DMS 273 (cell line): ENCODE measurements around the gene SCIMP.
"Not testable (repeated sequence)": the region's sequence is repeated elsewhere in the genome, so short reads cannot be mapped to it uniquely, and the experiment has no call there.

Experiments used
- DNase-seq: peaks from one replicate; lab custom pipeline; 2025; ENCODE audit not compliant: unreplicated experiment; lab: John Stamatoyannopoulos, UW

SCIMP gene

GRCh38 chr17:5238333-5238732 lies 3.7 kb upstream of the SCIMP start:
- no peak for DNase-seq

DNA sequence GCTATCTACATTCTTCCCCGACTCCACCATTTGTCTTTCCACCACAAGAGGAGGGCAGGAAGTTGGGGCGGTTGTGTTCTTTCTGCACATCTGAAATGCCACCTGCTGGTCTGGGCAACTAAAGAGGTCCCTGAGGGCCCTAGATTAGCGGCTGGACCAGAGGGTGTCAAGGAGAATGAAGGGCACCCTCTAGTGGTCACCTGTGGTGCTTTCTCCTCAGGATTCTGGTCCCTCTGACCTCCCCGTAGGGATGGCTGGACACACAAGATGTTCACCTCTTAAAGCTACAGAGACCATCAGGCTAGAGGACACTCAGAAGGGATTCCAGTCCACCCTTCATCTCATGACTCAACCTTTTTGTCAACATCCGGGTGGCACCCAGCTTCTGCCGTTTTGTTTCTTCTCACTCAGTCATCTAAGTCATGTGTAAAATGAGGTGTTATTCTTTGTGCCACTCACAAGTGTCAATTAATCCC lies 2.9 kb upstream of the SCIMP start:
- peak; percentile 68 for DNase-seq

- DNase-seq, result no peak
Measured at GRCh38 chr17:5236938-5237540, 2.4 kb upstream of the SCIMP start.

- not testable (repeated sequence) for DNase-seq
Measured at GRCh38 chr17:5233492-5233891, 1.2 kb downstream of the SCIMP start.

- no peak for DNase-seq
Measured at GRCh38 chr17:5226940-5227878, 7.5 kb downstream of the SCIMP start.

- no peak for DNase-seq
Measured at GRCh38 chr17:5225668-5226457, 8.8 kb downstream of the SCIMP start.

DNA sequence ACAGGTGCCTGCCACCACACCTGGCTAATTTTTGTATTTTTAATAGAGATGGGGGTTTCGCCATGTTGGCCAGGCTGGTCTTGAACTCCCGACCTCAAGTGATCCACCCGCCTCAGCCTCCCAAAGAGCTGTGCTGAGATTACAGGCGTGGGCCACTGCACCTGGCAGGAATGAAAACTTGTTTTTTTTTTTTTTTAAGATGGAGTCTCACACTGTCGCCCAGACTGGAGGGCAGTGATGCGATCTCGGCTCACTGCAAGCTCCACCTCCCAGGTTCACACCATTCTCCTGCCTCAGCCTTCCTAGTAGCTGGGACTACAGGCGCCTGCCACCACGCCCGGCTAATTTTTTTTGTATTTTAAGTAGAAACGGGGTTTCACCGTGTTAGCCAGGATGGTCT lies 12.7 kb downstream of the SCIMP start:
- DNase-seq, result not testable (repeated sequence)

DNA sequence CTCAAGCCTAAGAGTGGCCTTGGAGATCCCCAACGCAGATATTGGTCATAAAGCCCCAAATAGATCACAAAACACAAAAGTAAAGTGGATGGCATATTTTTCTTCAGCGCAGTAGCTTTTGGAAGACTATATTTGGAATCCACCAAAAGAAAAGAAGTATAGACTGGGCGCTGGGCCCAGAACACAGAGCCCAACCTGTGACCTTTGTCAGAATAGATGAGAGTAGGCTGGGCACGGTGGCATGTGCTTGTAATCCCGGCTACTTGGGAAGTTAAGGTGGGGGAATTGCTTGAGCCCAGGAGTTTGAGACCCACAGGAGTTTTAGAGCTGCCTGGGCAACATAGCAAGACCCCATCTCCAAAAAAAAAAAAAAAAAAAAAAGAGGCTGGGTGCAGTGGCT lies 14.6 kb downstream of the SCIMP start:
- no peak for DNase-seq

- no peak for DNase-seq
Measured at GRCh38 chr17:5219536-5219935, 15.1 kb downstream of the SCIMP start.

GRCh38 chr17:5217562-5217961 lies 17.1 kb downstream of the SCIMP start:
- DNase-seq, result not testable (repeated sequence)

GRCh38 chr17:5211458-5211857 lies 23.2 kb downstream of the SCIMP start:
- no peak for DNase-seq

DNA sequence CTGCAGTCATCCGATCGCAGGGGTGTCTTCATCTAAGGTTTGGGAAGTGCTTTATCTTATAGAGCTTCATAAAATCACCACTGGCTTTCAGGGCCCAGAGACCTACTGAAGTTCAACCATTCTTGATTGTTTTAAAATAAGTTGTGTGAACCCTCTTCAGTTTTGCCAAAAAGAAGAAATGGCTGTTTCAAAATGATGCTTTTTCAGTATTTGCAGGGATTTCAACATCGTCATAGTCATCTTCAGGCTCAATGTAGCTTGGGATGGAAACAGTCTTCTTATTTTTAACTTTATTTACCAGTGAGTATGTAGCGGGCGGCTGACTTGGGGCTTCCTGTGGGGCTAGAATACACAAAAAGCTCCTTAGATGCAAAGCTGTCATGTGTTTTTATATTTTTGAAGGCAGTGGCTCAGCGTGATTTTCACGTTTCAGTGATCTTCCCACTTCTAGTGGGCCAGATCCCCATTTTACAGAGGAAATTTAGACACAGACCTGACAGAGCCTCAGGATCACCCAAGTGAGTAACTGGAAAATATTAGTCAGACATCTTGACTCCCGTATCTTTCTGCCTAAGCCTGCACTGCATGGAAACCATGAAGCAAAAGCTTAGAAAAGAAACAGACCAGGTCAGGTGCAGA lies 23.9 kb downstream of the SCIMP start:
- DNase-seq, result no peak

DNA sequence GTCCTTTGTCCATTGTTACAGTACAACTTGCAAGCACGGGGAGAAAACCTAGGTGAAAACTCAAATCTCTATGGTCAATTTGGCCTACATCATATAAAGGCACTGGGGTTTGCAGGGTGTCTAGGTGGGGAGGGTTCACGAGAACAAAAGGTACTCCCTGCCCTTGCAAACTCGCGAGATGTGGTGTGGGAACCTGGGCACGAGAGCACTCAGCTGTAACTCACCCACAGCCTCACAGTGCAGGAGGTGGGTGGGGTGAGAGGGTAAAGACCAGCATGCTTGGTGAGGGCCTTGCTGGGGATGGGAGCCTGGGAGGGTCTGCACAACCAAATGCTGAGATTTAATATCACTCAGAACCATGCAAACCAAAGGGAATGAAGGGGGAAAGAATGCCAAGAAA lies 24.6 kb downstream of the SCIMP start:
- DNase-seq, result no peak

DNA sequence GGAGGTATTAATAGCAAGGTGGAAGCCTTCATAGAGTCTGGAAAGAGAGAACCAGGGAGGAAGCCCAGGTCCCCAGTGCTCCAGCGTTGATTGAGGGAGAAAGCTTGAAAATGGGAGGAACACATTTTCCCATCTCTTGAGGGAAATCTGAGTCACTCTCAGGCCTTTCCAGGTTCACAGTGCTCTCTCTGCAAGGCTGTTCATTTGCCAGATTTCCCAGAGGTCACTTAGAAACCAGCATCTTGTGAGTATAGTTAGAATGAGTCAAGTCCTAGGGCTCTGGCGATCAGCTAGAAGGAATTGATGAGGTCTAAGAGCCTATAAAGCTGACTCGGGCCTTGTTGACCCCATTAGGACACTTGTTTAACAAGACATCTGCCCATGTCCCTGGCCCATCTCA lies 25.3 kb downstream of the SCIMP start:
- no peak for DNase-seq

DNA sequence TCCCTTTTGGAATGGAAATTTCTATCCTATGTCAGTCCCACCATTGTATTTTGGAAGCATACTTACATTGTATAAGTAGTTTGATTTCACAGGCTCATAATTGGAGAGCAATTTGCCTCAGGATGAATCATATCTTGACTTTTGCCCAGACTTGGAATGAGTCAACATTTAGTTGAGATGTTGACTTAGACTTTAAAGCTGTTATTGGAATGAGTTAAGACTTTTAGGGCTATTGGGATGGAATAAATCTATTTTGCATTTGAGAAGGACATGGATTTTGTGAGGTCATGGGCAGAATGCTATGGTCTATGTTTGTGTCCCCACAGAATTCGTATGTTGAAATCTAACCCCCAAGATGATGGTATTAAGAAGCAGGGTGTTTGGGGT lies 30.8 kb downstream of the SCIMP start:
- no peak for DNase-seq

GRCh38 chr17:5203178-5203907 lies 31.3 kb downstream of the SCIMP start:
- no peak for DNase-seq

DNA sequence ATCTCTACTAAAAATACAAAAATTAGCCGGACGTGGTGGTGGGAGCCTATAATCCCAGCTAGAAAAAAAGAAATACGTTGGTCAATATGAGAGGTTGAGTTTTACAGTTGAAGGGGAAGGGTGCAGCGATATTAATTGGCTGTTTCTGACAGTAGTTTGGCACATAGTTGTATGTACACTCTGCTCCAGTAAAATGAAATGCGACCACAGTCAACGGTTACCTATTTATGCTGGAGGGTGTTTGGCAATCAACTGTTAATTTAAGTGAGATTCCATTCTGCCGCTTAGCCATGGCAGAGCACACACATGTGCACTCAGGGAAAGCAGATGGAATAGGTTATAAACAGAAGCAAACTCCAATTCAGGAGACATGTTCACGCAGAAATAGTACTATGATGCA lies 33.6 kb downstream of the SCIMP start:
- DNase-seq, result no peak

DNA sequence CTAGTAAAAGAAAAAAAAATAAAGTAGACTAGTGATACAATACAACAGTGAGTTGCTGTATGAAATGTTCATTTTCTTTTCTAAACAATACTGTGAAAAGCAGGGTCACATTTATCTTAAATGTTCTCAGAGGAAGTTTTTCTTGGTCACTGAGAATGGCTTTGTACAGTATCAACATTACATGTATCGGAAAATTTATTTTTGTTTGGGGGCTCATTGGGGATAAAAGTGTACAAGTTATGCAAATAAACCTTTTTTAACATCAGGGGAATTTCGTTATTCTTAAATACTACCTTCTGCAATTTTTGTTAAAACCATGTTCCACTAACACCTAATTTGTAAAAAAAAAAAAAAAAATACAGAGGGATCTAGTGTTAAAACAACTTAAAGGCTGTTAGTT lies 34.3 kb downstream of the SCIMP start:
- DNase-seq, result no peak

DNA sequence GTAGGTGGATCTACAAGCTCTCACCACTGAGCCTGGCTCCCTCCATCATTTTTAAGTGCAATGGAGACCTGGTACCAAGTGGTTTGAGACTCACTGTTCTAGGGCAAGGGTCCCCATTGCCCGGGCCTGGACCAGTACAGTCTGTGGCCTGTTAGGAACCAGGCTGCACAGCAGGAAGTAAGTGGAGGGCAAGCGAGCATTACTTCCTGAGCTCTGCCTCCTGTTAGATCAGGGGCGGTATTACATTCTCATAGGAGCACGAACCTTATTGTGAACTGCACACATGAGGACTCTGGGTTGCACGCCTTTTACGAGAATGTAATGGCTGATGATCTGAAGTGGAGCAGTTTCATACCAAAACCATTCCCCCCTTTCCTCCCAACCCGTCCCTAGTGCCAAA lies 36.2 kb downstream of the SCIMP start:
- no peak for DNase-seq

GRCh38 chr17:5194346-5194745 lies 40.3 kb downstream of the SCIMP start:
- no peak for DNase-seq
